Cardiac fibroblast (primary cell): ENCODE data around the gene CHRM1.

Experiments
- DNase-seq, 2 donors: peaks; one replicate each; pipeline versions ENCODE4 v3.0.0 to v3.0.0-alpha.2; 2010; ENCODE audit warnings: low read depth in 2 of 2
- H3K4me3 ChIP-seq, 2 donors: replicated peaks in 1 of 2; 1 replicate in 1 of 2; 2 replicates in 1 of 2; pipeline ENCODE4 v1.5.1; 2011; ENCODE audit warnings: low read depth in 2 of 2, low read length in 2 of 2, mild to moderate bottlenecking in 2 of 2, moderate library complexity in 1 of 2
- CTCF ChIP-seq: IDR thresholded peaks from one replicate; pipeline ENCODE4 v1.5.1; 2011; ENCODE audit warnings: low read depth, mild to moderate bottlenecking, low read length, inconsistent platforms

The CHRM1 gene

GRCh38 chr11:62892077-62892922 lies 28.9 kb downstream of the CHRM1 start:
- no peak overlapping the region for H3K4me3 ChIP-seq
- no peak for TF ChIP-seq CTCF
- no peak for DNase-seq

GRCh38 chr11:62889484-62890437 lies 31.4 kb downstream of the CHRM1 start:
- no peak for TF ChIP-seq CTCF
- DNase-seq = peak; percentile 31 to 48
- H3K4me3 ChIP-seq = no peak overlapping the region

- no peak for DNase-seq
- H3K4me3 ChIP-seq = no peak overlapping the region
- TF ChIP-seq CTCF = no peak
These were observed 32.1 kb downstream of the CHRM1 start for GRCh38 chr11:62889126-62889483.

GRCh38 chr11:62888406-62888805 lies 32.8 kb downstream of the CHRM1 start:
- no peak overlapping the region for H3K4me3 ChIP-seq
- no peak for TF ChIP-seq CTCF
- DNase-seq = no peak

- peak overlapping the region in 1 of 2 donors; percentile 19 for H3K4me3 ChIP-seq
- DNase-seq = no peak
- TF ChIP-seq CTCF = no peak
These were observed 35.9 kb downstream of the CHRM1 start for GRCh38 chr11:62885137-62885750.

GRCh38 chr11:62883673-62884072 lies 37.5 kb downstream of the CHRM1 start:
- TF ChIP-seq CTCF = no peak
- no peak for DNase-seq
- H3K4me3 ChIP-seq = peak overlapping the region; percentile 97 to 100
